ENCODE data around the gene ITGA11.
"Not testable (repeated sequence)": the region's sequence is repeated elsewhere in the genome, so short reads cannot be mapped to it uniquely, and the experiment has no call there.

ITGA11 gene

GRCh38 chr15:68399096-68400065 is 32.6 kb downstream of the ITGA11 start:
- H3K4me3 ChIP-seq (ENCODE audit: low read depth, low read length) = no peak overlapping the region

- not testable (repeated sequence) for H3K4me3 ChIP-seq (ENCODE audit: low read depth, low read length)
Observed at GRCh38 chr15:68397999-68398398, 34.0 kb downstream of the ITGA11 start.

GRCh38 chr15:68396068-68396467 is 35.9 kb downstream of the ITGA11 start:
- no peak overlapping the region for H3K4me3 ChIP-seq (ENCODE audit: low read depth, low read length)

DNA sequence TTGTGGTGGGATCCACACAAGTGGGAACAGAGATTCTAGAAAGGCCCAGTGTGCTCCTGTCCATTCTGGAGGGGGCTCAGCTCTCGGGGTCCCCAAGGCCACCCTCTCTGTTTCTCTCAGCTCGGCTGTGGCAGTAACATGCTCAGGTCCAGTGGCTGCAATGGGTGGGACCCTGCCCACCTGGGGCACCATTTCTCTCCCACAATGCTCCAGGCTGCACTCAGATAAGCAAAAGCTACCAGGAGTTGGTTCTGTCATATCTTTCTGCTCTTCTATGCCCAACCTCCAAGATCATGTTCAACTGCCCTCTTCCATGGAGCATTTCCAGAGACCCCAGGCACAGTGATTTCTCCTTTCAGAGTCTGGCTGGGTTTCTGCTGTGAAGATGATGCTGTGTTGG is 40.8 kb downstream of the ITGA11 start:
- H3K4me3 ChIP-seq (ENCODE audit: low read depth, low read length) = no peak overlapping the region

DNA sequence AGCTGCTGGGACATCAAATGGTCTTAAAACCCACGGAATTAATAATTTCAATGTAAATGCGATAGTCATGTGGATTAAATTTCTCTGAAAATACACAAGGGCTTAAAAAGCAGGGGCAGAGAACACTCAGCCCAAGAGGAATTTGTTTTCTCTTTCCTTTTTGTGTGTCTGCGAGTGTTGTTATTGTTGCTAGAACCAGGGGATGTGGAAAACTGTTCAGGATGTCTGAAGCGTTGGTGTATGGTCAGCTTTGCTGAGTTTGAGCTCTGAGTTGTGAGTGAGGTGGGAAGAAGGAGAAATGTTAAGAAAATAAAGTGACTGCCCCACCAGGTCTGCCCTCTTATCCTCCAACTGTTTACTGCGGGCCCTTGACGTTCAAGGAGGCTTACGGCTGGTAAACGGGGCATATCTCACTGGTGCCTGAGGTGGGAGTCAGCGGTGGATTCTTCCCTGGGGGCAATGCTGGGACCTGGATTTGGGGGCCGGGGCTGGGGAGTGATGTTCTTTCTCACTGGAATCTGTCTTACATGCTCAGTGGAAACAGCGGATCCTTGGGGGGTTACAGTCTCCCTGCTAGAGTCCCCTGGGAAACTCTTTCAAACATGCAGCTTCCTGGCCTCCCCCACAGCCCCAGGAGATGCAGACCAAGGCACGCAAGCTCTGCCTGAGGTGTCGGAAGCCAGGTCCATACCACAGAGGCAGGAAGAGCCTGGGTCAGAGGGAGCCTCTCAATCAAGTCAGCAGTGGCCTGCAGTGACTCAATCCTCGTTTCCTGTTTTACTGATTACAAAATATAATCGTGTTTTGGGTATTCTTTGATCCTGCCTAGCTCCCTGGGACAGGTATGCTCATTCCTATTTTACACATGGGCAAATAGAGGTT is 41.8 kb downstream of the ITGA11 start:
- H3K4me3 ChIP-seq (ENCODE audit: low read depth, low read length) = no peak overlapping the region

DNA sequence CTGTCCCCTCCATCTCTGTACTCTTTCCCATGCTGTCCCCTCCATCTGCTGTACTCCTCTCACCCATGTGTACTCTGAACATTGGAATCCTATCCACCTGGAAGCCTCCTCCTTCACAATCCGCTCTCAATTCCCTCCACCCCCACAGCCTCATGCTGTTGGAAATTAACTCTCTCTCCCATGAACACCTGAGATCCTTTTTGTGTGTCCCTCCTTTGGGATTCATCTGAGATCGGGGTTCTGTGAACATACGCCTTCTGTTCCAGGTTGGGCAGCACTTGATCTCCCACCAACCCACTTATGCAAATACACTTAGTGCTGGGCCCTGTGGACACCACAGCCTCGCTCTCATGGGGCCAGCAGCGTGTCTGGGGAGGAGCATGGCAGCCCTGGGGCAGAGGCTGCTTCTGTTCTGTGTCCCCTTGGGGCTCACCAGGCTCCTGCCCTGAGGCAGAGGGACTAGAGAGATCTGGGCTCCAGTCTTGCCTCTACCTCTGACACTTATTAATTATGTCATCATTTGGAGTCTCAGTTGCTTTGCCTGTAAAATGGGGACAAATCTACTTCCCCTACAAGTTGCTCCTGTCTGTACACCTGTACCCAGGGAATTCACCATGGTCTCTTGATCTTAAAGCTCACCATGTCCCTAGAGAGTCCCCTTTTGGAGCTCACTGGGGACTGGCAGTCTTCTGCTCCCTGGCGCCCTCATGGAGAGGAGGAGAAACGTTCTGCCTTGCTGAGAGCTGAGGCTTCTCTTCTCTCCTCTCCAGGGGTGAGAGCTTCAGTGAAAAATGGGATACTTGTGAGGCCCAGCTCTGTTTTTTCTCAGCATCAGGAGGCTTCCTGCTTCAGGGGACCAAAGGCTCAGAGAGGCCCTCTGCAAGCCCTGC is 42.7 kb downstream of the ITGA11 start:
- no peak overlapping the region for H3K4me3 ChIP-seq (ENCODE audit: low read depth, low read length)

DNA sequence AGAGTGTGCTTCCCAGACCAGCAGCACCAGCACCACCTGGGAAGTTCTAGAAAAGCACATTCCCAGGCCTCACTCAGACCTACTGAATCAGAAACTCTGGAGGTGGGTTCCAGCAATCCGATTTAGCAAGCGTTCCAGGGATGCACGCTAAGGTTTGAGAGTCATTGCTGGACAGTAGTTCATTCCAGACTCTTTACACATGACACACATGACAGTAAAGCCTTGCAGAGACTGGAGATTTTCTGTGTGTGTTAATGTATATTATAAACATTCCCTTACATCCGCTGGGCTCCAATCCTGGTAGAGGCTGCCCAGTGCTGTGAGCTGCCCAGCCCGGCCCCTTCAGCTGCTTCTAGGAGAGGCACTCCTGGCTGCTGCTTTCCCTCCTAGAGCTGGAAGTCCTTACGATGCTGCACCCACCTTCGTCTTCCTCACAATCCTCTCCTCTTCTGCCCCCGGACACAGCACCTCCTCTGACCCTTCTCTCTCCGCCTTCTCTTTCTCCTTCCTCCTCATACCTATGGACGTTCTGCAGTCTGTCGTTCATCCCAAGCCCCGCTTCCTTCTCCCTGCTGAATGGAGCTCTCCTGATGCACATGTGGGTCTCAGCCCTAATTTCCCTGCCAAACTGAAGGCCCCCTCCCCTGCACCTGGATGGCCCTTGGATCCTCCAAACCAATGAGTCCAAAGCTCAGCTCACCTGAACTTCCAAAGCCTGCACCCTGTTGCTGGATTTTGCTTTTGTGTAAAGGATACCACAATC is 44.4 kb downstream of the ITGA11 start:
- no peak overlapping the region for H3K4me3 ChIP-seq (ENCODE audit: low read depth, low read length)

GRCh38 chr15:68386587-68387288 is 45.2 kb downstream of the ITGA11 start:
- no peak overlapping the region for H3K4me3 ChIP-seq (ENCODE audit: low read depth, low read length)

DNA sequence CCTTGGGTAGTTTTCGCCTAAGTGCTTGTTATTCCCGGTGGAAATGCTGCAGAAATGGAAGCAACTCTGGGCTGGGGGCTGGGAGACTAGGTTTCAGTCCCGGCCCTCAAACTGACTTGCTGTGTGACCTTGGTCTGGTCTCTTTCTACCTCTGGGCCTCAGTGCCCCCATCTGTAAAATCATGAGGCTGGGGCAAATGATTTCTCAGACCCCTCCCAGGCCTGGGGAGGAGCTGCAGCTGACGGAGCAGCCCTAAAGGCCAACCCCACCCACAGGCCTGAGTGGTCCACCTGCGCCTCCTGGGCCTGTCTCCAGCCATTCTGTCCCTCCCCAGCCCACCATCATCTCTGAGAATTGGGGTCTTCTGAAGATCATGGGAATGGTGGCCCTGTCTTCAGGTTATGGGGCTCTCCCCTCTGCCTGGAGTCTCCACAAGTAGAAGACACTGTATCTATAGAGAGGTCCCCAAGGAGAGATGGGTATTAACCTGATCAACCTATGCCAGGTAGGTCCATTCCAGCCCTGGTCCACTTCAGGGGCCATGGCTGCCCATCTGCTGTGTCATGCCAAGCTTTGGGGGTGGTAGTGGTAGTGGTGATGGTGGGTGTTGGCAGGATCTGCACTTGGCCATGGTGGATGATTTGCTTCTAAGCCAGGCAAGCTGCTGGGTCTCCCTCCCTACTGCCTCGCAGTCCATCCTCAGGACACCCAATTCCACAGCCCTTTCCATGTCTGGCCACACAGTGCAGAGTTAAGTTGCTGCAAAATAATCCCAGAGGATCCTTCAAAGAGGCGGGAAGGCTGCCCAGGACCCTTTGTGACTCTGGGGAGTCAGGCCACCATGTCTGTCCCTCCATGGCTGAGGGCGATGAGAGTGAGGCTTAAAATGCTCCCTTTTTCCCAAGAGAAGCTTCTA is 46.0 kb downstream of the ITGA11 start:
- H3K4me3 ChIP-seq (ENCODE audit: low read depth, low read length) = no peak overlapping the region

DNA sequence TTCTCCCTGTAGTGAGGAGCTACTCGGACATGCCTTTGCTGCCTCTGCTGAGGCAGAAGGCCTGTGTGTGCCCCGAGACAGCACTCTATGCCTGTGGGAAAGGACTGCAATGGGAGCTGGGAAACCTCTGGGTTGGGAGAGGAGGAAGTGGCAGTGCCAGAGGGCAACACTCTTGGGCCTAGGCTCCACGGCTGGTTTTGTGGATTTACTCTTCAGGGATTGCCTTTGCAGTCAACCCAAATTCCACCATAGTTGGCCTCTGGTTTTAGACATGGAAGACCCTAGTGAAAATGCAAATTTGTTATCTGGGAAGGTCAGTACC is 46.8 kb downstream of the ITGA11 start:
- no peak overlapping the region for H3K4me3 ChIP-seq (ENCODE audit: low read depth, low read length)

DNA sequence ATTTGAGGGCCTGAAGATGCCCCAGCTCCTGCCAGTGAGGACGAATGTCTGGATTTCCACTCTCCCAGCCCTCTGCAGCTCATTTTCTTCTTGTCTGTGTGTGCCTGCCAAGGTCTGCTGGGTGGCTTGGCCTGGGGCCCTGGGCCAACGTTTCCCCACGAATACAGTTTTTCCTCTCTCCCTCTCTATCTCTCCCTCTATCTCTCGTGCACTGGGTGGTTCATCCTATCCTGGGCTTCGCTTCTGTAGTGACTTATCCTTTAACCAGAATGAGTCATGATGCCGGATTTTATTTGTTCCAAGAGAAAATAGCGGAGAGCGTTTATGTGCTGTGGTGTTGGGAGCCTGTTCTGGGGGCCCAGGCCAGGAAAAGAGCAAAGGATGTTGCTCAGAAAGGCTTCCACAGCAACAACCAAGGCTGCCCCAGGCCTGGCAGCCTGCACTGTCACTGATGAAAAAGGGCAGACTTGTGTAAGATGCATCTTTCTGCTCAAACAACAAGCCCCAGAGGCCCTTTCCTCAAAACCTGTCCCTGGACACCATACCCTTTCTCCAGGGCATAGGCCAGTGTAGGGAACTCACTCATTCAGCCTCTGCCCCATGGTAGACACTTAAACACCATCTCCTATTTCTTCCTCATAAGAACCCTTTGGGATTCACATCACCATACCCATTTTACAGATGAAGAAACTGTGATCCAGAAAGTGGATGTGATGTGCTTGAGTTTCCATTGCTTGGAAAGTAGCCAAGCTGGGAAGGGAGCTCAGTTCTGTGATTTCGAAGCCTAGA is 47.3 kb downstream of the ITGA11 start:
- H3K4me3 ChIP-seq (ENCODE audit: low read depth, low read length) = no peak overlapping the region

- H3K4me3 ChIP-seq (ENCODE audit: low read depth, low read length) = no peak overlapping the region
Observed at GRCh38 chr15:68383161-68384074, 48.5 kb downstream of the ITGA11 start.

DNA sequence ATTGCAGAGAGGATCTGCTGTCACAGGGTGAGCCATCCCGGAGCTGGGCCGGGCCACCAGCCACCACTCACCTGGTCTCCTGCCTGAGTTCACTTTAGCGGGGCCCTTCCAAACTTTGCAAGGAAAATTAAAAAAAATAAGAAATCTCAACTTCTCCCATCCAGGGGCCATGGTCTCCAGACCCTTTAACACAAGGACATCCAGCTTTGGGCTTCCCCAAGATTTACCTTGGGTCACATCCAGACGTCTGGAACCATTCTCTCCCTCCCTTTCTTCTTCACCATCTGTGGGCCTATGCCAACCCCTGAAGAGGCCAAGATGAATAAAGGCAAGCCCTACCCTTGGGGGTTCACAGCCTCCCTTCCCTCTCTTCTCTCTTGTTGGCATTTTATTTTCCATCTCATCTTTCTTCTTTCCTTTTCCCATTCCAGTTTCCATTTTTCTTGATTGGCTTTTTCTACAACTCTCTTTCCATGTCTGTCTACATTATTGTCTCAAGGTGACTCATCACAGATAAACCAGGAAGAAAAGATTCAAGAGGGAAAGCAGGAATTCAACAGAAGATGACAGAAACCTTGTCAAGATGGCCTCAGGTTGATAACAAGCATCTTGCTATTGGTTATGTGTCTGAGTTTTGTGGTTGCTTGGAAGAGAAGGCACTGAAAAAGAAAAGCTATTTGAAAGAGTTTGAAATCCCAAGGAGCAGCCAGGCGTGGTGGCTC is 49.5 kb downstream of the ITGA11 start:
- H3K4me3 ChIP-seq (ENCODE audit: low read depth, low read length) = no peak overlapping the region

GRCh38 chr15:68380456-68380855 is 51.5 kb downstream of the ITGA11 start:
- no peak overlapping the region for H3K4me3 ChIP-seq (ENCODE audit: low read depth, low read length)

GRCh38 chr15:68379759-68380290 is 52.1 kb downstream of the ITGA11 start:
- no peak overlapping the region for H3K4me3 ChIP-seq (ENCODE audit: low read depth, low read length)

Data from iPS-11a (cell line).